Measurements from ENCODE around the gene ATG7. TPM values are rescaled to one million over a fixed set of nuclear protein-coding genes. Genes with fewer than 3 reads are reported as not detected.
A peak's percentile ranks its signal among the peaks of the same experiment; 100 is the strongest.

The ATG7 gene
- total and polyA plus RNA-seq, 10 of the 15 experiments (the other 5 are each of a cell fraction or from before 2014, with no cell fraction given), result 13.5 to 49.5 (median 26.4) TPM

GRCh38 chr3:11379238-11379823 is 107.1 kb downstream of the ATG7 start:
- no peak overlapping the region for H2AFZ ChIP-seq (ENCODE audit: control insufficient read depth, low read depth, low read length)
- in situ Hi-C loops (cut with MboI) (no loop called here), intact Hi-C loops (cut with micrococcal nuclease; ENCODE audit: unreplicated experiment) (loop anchor here (1.0 to 5.0 kb wide), 2 partner anchors 273 to 423 kb away; no protein-coding TSS in a partner anchor)
- DNase-seq (ENCODE audit: low read depth, low spot score) (peak; percentile 13), ATAC-seq (peak; percentile 49; the same call in 2 of the 3 replicates), FAIRE-seq (peak; percentile 75)
- CTCF ChIA-PET, result interaction anchor here (0.5 to 5.8 kb wide), 23 partner anchors 9 to 456 kb away, joined by 3 to 75 read pairs (median 4); partner anchors contain the start of gene VGLL4
- SMC1A ChIA-PET (ENCODE audit: uncharacterized antibody, unreplicated experiment), result interaction anchor here (0.8 to 4.0 kb wide), 14 partner anchors 12 to 319 kb away, joined by 3 to 55 read pairs (median 4); partner anchors contain the start of gene VGLL4
- H3K9ac ChIP-seq (ENCODE audit: control insufficient read depth, insufficient read depth, low read length), result no peak overlapping the region
- H3K36me3 ChIP-seq (ENCODE audit: control insufficient read depth in 2 of 2, insufficient read depth in 2 of 2, low read length in 1 of 2), result no peaks in the 10 kb centered on the region
- RAD21 ChIA-PET (ENCODE audit: unreplicated experiment), result interaction anchor here (0.7 to 4.1 kb wide), 13 partner anchors 9 to 756 kb away, joined by 3 to 53 read pairs (median 5); partner anchors contain the start of gene VGLL4
- no peaks in the 10 kb centered on the region for H3K27me3 ChIP-seq (replicated peaks in 1 of 2; ENCODE audit: control insufficient read depth in 2 of 2, insufficient read depth in 2 of 2, low read length in 1 of 2)
- no peak overlapping the region for H3K4me3 ChIP-seq
- no peaks in the 10 kb centered on the region for H3K79me2 ChIP-seq (ENCODE audit: control insufficient read depth, insufficient read depth, low read length)
- BruUV-seq (replicated peaks), result no TSS peak
- WGBS (ENCODE audit: insufficient coverage, insufficient replicate concordance, low lambda C conversion rate, missing lambda C conversion rate), result 50% methylated on average over 2 of the region's 2 CpGs
- H4K20me1 ChIP-seq (ENCODE audit: control insufficient read depth, insufficient read depth), result no peaks in the 10 kb centered on the region
- no peaks in the 10 kb centered on the region for H3K9me3 ChIP-seq (replicated peaks; ENCODE audit: control insufficient read depth, insufficient read depth, low read length)
- no peak overlapping the region for H3K4me2 ChIP-seq (ENCODE audit: control insufficient read depth, insufficient read depth)
- H3K27ac ChIP-seq (ENCODE audit: control insufficient read depth, insufficient read depth), result no peak overlapping the region
- no peak for TF ChIP-seq ZZZ3 (IDR thresholded peaks at IDR 0.05; ENCODE audit: control insufficient read depth, insufficient read length, low read depth)
- peak; percentile 69 for TF ChIP-seq RAD21 (IDR thresholded peaks at IDR 0.05; ENCODE audit: insufficient read depth, low read depth, low read length)
- TF ChIP-seq CBFB (IDR thresholded peaks at IDR 0.05; ENCODE audit: low read depth), result no peak
- TF ChIP-seq SMC3 (IDR thresholded peaks at IDR 0.05; ENCODE audit: borderline replicate concordance, low read length), result peak; percentile 73
- TF ChIP-seq BRCA1 (IDR thresholded peaks at IDR 0.05; ENCODE audit: low read depth, low read length), result no peak
- no peak for TF ChIP-seq DPF2 (IDR thresholded peaks at IDR 0.05)
- no peak for TF ChIP-seq CHD2 (IDR thresholded peaks at IDR 0.05; ENCODE audit: borderline replicate concordance, low read depth, low read length)
- TF ChIP-seq CTCF (IDR thresholded peaks at IDR 0.05 in 2 of 3, conservative IDR thresholded peaks at IDR 0.05 in 1 of 3; ENCODE audit: control insufficient read depth in 2 of 3, extremely low read depth in 1 of 3, insufficient read depth in 1 of 3, low read depth in 3 of 3, low read length in 3 of 3), result peak; percentile 22 to 60 (median 44); a peak in 4 of 6 replicates
- no peak for TF ChIP-seq ZNF384 (IDR thresholded peaks at IDR 0.05; ENCODE audit: borderline replicate concordance, low read depth, low read length)
- no peak for TF ChIP-seq USF1 (IDR thresholded peaks at IDR 0.05; ENCODE audit: borderline replicate concordance, extremely low read length, insufficient read depth, low read depth, low read length)
- POLR2A ChIA-PET, result no interaction called here
- no peaks in the 10 kb centered on the region for H3K4me1 ChIP-seq (ENCODE audit: control insufficient read depth, insufficient read depth, low read length)
